ENCODE data around the gene KCTD17. TPM values are rescaled to one million over a fixed set of nuclear protein-coding genes. Genes with fewer than 3 reads are reported as not detected.

Gene KCTD17
- total RNA-seq, 1 donor from 2014 or later, result 42.2 TPM

DNA sequence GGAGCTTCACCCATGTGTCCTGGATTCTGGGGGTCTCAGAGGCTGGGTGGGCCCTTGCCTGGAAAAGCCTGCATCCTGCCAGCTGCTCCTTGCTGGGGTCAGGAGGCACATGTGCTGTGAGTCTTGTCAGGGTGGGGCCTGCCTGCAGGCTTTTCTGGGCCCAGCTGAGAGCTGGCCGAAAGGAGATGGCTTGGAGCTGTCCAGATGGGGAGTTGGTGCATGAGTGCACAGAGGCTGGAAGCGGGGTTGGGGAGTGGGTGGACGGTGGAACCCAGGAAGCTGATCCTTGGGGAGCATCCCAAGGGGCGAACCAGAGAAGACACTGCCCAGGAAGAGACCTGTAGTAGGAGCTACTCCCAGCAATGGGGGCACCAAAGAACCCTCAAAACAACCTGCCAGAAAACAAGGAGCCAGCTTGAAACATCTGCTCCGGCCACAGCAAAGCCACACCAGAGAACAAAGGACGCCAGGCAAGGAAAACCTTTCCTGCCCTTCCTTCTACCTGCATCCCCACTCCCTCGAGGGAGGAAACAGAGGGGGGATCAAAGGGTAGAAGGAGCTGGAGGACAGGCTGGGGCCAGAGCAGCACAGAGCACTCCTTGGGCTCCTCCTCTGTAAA, 8.2 kb upstream of the KCTD17 start:
- Mint-ChIP-seq H3K4me1 (peaks cover 2% of the 10 kb centered on the region), H3K9me3 (no peaks in the 10 kb centered on the region), H3K27ac (no peak overlapping the region), H3K27me3 (ENCODE audit: low read depth) (no peaks in the 10 kb centered on the region), H3K4me3 (no peak overlapping the region), H3K36me3 (no peaks in the 10 kb centered on the region)
- TF ChIP-seq, protein P1, sequence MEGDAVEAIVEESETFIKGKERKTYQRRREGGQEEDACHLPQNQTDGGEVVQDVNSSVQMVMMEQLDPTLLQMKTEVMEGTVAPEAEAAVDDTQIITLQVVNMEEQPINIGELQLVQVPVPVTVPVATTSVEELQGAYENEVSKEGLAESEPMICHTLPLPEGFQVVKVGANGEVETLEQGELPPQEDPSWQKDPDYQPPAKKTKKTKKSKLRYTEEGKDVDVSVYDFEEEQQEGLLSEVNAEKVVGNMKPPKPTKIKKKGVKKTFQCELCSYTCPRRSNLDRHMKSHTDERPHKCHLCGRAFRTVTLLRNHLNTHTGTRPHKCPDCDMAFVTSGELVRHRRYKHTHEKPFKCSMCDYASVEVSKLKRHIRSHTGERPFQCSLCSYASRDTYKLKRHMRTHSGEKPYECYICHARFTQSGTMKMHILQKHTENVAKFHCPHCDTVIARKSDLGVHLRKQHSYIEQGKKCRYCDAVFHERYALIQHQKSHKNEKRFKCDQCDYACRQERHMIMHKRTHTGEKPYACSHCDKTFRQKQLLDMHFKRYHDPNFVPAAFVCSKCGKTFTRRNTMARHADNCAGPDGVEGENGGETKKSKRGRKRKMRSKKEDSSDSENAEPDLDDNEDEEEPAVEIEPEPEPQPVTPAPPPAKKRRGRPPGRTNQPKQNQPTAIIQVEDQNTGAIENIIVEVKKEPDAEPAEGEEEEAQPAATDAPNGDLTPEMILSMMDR (IDR thresholded peaks at IDR 0.05; ENCODE audit: unreplicated experiment), result no peak
- no peak for DNase-seq (ENCODE audit: low spot score in 2 of 2, unreplicated experiment in 2 of 2)

DNA sequence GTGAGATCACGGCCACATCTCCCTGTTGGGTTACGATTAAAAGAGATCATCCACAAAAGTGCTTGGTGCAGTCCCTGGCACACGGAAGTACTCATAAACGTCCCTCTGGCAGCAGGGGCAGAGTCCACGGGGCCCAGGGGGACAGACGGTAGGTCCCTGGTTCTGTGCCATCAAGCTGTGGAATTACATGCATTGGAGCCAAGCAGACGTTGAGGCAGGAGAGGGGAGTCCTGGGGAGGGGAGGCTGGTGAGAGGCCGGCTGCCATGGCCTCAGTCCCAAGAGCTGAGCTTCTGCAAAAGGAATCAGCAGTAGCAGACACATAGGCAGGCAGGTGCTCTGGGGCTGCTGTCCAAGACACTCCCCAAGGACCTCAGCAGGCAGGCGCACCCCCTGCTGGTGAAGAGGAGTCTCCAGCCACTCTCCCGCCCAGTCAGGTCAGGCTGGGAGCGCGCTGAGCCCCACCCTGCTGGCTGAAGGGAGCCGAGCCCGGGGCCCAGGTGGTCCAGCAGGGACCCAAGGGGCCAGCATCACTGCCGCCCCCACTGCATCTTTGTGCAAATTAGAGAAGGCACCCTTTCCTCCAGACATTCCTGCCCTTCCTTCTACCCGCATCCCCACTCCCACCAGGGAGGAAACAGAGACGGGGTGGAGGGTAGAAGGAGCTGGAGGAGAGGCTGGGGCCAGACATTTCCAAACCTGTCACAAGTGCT, 7.6 kb upstream of the KCTD17 start:
- Mint-ChIP-seq H3K4me1 (peaks cover 2% of the 10 kb centered on the region), H3K36me3 (no peaks in the 10 kb centered on the region), H3K27ac (no peak overlapping the region), H3K9me3 (no peaks in the 10 kb centered on the region), H3K27me3 (ENCODE audit: low read depth) (no peaks in the 10 kb centered on the region), H3K4me3 (no peak overlapping the region)
- TF ChIP-seq, protein P1 (IDR thresholded peaks at IDR 0.05; ENCODE audit: unreplicated experiment), result peak; percentile 33
- DNase-seq (ENCODE audit: low spot score in 2 of 2, unreplicated experiment in 2 of 2), result peak in 1 of 2 experiments; percentile 65

DNA sequence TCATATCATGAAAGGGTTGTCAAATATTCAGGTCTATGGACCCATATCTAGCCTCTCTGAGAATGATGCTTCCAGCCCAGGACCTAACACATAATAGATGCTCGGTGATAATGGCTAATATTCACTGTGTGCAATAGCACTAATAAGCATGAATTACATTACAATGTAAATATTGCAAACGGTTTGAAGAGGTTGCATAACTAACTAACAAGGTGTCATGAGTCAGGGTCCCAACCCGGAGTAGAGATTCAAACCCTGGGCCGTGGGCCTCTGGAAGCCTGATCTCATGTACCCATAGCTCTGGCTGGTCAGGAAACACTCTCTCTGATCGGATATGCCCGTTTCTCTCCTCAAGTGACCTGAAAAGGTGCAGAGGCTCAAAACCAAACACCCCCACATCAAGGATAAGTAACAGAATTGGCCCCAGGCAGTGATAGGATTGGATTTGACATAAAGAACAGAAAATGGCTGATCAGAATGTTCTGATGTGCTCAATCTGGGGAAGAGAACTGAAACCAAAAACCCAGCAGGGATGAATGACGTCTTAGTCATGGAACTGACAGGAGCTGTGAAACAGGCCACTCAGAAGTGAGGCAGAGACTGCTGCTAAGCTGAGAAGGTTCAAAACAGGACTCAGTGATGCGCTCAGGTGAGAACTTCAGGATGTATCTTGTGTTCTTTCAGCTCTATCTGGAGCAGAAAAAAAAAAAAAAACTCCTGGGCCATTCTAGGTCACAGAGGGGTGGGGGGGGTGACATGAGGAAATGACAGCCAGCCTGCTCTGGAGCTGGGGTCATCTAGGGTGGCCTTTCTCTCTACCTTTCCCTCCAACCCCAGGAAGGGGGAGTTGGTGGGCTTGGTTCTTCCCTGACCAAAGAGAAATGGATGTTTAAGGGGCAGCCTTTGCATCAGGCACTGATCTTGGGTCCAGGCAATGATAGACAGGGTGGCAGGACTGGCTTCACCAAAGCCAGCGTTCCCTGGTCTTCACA, 6.6 kb upstream of the KCTD17 start:
- TF ChIP-seq, protein P1 (IDR thresholded peaks at IDR 0.05; ENCODE audit: unreplicated experiment), result no peak

DNA sequence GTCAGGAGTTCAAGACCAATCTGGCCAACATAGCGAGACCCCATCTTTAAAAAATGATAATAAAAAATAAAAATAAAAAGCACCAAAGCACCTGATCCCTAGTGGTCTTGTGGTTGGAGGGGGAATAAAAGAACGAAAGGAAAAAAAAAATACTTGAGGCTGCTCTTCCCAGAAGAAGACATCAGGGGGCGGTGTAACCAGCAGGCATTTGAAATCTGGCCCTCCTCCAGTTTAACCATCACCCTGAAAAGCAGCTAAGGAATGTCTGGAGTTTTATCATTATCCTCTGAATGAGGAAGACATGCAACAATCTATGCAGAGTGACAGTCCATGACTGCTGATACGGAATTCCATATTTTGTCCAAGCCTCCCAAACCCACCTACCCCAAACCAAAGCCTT, 5.6 kb upstream of the KCTD17 start:
- H3K27me3 Mint-ChIP-seq (ENCODE audit: low read depth), result no peaks in the 10 kb centered on the region
- H3K4me1 Mint-ChIP-seq, result peaks cover 2% of the 10 kb centered on the region
- H3K9me3 Mint-ChIP-seq, result no peaks in the 10 kb centered on the region
- no peak overlapping the region for H3K27ac Mint-ChIP-seq
- no peaks in the 10 kb centered on the region for H3K36me3 Mint-ChIP-seq
- H3K4me3 Mint-ChIP-seq, result no peak overlapping the region
- TF ChIP-seq, protein P1 (IDR thresholded peaks at IDR 0.05; ENCODE audit: unreplicated experiment), result peak; percentile 52
- no peak for DNase-seq (ENCODE audit: low spot score in 2 of 2, unreplicated experiment in 2 of 2)

More for the DNA sequence above, 6.6 kb upstream of the KCTD17 start:
- Mint-ChIP-seq H3K27me3 (ENCODE audit: low read depth) (no peaks in the 10 kb centered on the region), H3K4me3 (no peak overlapping the region), H3K4me1 (peaks cover 2% of the 10 kb centered on the region), H3K27ac (no peak overlapping the region), H3K9me3 (no peaks in the 10 kb centered on the region), H3K36me3 (no peaks in the 10 kb centered on the region)
- DNase-seq (ENCODE audit: low spot score in 2 of 2, unreplicated experiment in 2 of 2), result no peak

DNA sequence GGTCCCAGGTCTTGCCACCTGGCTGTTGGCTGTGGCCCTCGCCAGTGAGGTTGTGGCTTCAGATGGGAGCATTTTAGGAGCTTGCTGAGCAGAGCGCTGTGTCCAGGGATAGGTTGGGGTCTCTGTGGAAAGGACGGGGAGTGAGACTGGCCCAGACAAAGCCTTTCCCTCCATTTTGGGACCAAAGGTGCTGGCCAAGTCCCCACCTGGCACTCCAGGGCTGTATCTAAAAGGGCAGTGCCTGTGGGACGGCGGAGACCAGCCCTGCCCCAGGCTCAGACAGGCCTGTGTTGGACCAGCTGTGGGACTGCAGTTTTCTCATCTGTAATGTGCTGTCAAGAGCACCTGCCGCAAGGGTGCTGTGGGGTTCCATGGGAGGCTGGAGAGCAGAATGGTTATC, 5.0 kb upstream of the KCTD17 start:
- peaks cover under 1% of the 10 kb centered on the region for H3K4me1 Mint-ChIP-seq
- no peak for DNase-seq (ENCODE audit: low spot score in 2 of 2, unreplicated experiment in 2 of 2)

More for the DNA sequence above, 5.0 kb upstream of the KCTD17 start:
- H3K36me3 Mint-ChIP-seq, result no peaks in the 10 kb centered on the region
- H3K9me3 Mint-ChIP-seq, result no peaks in the 10 kb centered on the region
- no peaks in the 10 kb centered on the region for H3K27me3 Mint-ChIP-seq (ENCODE audit: low read depth)
- H3K4me3 Mint-ChIP-seq, result no peak overlapping the region
- TF ChIP-seq, protein P1 (IDR thresholded peaks at IDR 0.05; ENCODE audit: unreplicated experiment), result no peak
- H3K27ac Mint-ChIP-seq, result no peak overlapping the region

Data from mesothelial cell of epicardium (in vitro differentiated cells).